ENCODE measurements around the gene TET1.

GRCh38 chr10:68565658-68566057 is 5.5 kb downstream of the TET1 start:
- no peak for TF ChIP-seq CTCF (conservative IDR thresholded peaks at IDR 0.05; ENCODE audit: low read length)
- no peak for TF ChIP-seq EZH2phosphoT487 (IDR thresholded peaks at IDR 0.05; ENCODE audit: borderline replicate concordance, low read depth, low read length)
